GM12878 (cell line): ENCODE measurements around the gene DSG1. TPM values are rescaled to one million over a fixed set of nuclear protein-coding genes. Genes with fewer than 3 reads are reported as not detected.

ENCODE experiments used
- BCLAF1 ChIP-seq: fragments of 450-650 bp; IDR thresholded peaks from 2 replicates; pipeline ENCODE4 v1.6.1; 2017; ENCODE audit warnings: antibody characterized with exemption, mild to moderate bottlenecking, moderate library complexity
- BHLHE40 ChIP-seq, 2 experiments: fragments of 450-650 bp in 1 of 2; IDR thresholded peaks; 2 replicates each; pipeline ENCODE4 v1.6.1; 2011 to 2017; ENCODE audit warnings: low read depth in 2 of 2, borderline replicate concordance in 1 of 2, improper control_type of control experiment in 1 of 2, low read length in 1 of 2, mild to moderate bottlenecking in 1 of 2
- CBFB ChIP-seq: IDR thresholded peaks from 2 replicates; pipeline ENCODE4 v1.6.1; 2016; ENCODE audit warnings: antibody characterized with exemption, low read depth
- FOXK2 ChIP-seq: fragments of 450-650 bp; IDR thresholded peaks from 2 replicates; pipeline ENCODE4 v1.6.1; 2017; ENCODE audit warnings: mild to moderate bottlenecking, moderate library complexity
- HDGF ChIP-seq: fragments of 450-650 bp; IDR thresholded peaks from 2 replicates; pipeline ENCODE4 v1.6.1; 2016; ENCODE audit warnings: antibody characterized with exemption
- KDM1A ChIP-seq: fragments of 200-600 bp; sonication (generic); IDR thresholded peaks from 2 replicates; pipeline ENCODE4 v1.6.1; 2016; ENCODE audit warnings: borderline replicate concordance
- NBN ChIP-seq: fragments of 450-650 bp; IDR thresholded peaks from 2 replicates; pipeline ENCODE4 v1.6.1; 2016
- NFIC ChIP-seq: IDR thresholded peaks from 2 replicates; pipeline ENCODE4 v1.6.1; 2012; ENCODE audit warnings: low read depth, mild to moderate bottlenecking, inconsistent platforms, low read length, moderate library complexity
- POLR2AphosphoS2 ChIP-seq: IDR thresholded peaks from 2 replicates; pipeline ENCODE4 v1.6.1; 2011; ENCODE audit warnings: low read depth, mild to moderate bottlenecking, low read length, improper control_type of control experiment, moderate library complexity
- SKIL ChIP-seq: fragments of 450-650 bp; IDR thresholded peaks from 2 replicates; pipeline ENCODE4 v1.6.1; 2017; ENCODE audit warnings: mild to moderate bottlenecking, low read depth, inconsistent platforms; ENCODE audit not compliant: poor library complexity, severe bottlenecking
- polyA plus RNA-seq, 11 experiments: library from polyadenylated mRNA; depleted of rRNA in 4 of 11; unstranded in 6 of 11; stranded (reverse) in 5 of 11; fragments of >200 nt; fragmentation: Nextera tagmentation in 4 of 11; fragmentation: Illumina TruSeq in 1 of 11; extraction: Ambion mirVana in 4 of 11; extraction: Trizol in 1 of 11; gene quantifications; 1 replicate in 1 of 11; 2 replicates in 10 of 11; pipeline versions ENCODE4 v1.2.1 to v1.2.3, GENCODE V29; 2011 to 2016; ENCODE audit warnings: inconsistent platforms in 2 of 11, missing spikeins in 2 of 11, low read depth in 1 of 11
- total RNA-seq, 4 experiments: library from RNA; depleted of rRNA in 3 of 4; stranded (reverse); fragments of >200 nt in 3 of 4; fragmentation: Illumina TruSeq in 1 of 4; extraction: Trizol in 1 of 4; gene quantifications; 2 replicates each; pipeline versions ENCODE4 v1.2.1 to v1.2.3, GENCODE V29; 2013 to 2021

DSG1 gene
- total and polyA plus RNA-seq, 10 of the 15 experiments (the other 5 are each of a cell fraction or from before 2014, with no cell fraction given) = 0.10 to 5.0 (median 2.6) TPM

- TF ChIP-seq NFIC = no peak
- TF ChIP-seq CBFB = no peak
- TF ChIP-seq FOXK2 = no peak
- TF ChIP-seq KDM1A = no peak
- no peak for TF ChIP-seq POLR2AphosphoS2
- TF ChIP-seq HDGF = no peak
- TF ChIP-seq BCLAF1 = no peak
- TF ChIP-seq NBN = no peak
- no peak for TF ChIP-seq BHLHE40 (IDR thresholded peaks at IDR 0.05; ENCODE audit: borderline replicate concordance in 1 of 2, low read depth in 2 of 2, low read length in 1 of 2)
- no peak for TF ChIP-seq SKIL
Measured at GRCh38 chr18:31321719-31322118, 3.8 kb downstream of the DSG1 start (continued).
